Thyroid gland (tissue), 4 donors: ENCODE results near the gene MAP3K7.
"Not testable (repeated sequence)": the region's sequence is repeated elsewhere in the genome, so short reads cannot be mapped to it uniquely, and the experiment has no call there.

Experiments
- CTCF ChIP-seq, 6 experiments: fragments of 200-600 bp in 3 of 6; fragments of 450-650 bp in 3 of 6; sonication (generic) in 3 of 6; IDR thresholded peaks; one replicate each; pipeline ENCODE4 v1.5.1; 2016 to 2019; ENCODE audit warnings: antibody characterized with exemption in 6 of 6, mild to moderate bottlenecking in 2 of 6, inconsistent platforms in 1 of 6, moderate library complexity in 1 of 6
- POLR2A ChIP-seq, 2 donors: fragments of 450-650 bp; IDR thresholded peaks; one replicate each; pipeline ENCODE4 v1.6.1; 2017; ENCODE audit warnings: antibody characterized with exemption in 2 of 2, mild to moderate bottlenecking in 2 of 2, moderate library complexity in 1 of 2

GRCh38 chr6:90567682-90568081, 19.2 kb downstream of the MAP3K7 start:
- not testable (repeated sequence) for TF ChIP-seq CTCF, POLR2A (IDR thresholded peaks at IDR 0.05)
